OCI-LY7 (cell line): Measurements from ENCODE around the gene SLC22A1. TPM values are rescaled to one million over a fixed set of nuclear protein-coding genes. Genes with fewer than 3 reads are reported as not detected.

Experiments used
- BruUV-seq: library from RNA; stranded (reverse); fragments of 400-500 nt; replicated peaks from 2 replicates; lab custom pipeline; 2021; lab: Mats Ljungman, UMichigan
- CTCF ChIA-PET: fragments of 300-600 bp; sonication (Branson Sonifier 250); formaldehyde crosslinking; loops from one replicate; lab custom pipeline; 2022; ENCODE audit warnings: antibody characterized with exemption; ENCODE audit not compliant: unreplicated experiment; lab: Charles Lee
- POLR2A ChIA-PET: fragments of 300-600 bp; sonication (Branson Sonifier 250); formaldehyde crosslinking; loops from one replicate; lab custom pipeline; 2022; ENCODE audit warnings: antibody characterized with exemption; lab: Charles Lee
- DNase-seq: peaks from one replicate; pipeline ENCODE4 v3.0.0-alpha.2; 2015; ENCODE audit warnings: low spot score
- H2AFZ ChIP-seq: fragments of 200-600 bp; sonication (generic), shearing (Covaris generic); 2 replicates; pipeline ENCODE4 v1.6.1; 2014; ENCODE audit warnings: mild to moderate bottlenecking, antibody characterized with exemption, low read length, moderate library complexity
- H3K27ac ChIP-seq: fragments of 200-600 bp; sonication (generic); 2 replicates; pipeline ENCODE4 v1.5.1; 2014; ENCODE audit warnings: mixed run types, low read depth, mild to moderate bottlenecking, moderate library complexity, low read length, inconsistent platforms; ENCODE audit not compliant: poor library complexity, severe bottlenecking
- H3K36me3 ChIP-seq: fragments of 200-600 bp; sonication (generic); 2 replicates; pipeline ENCODE4 v1.6.1; 2014; ENCODE audit warnings: mild to moderate bottlenecking, antibody characterized with exemption, low read length, moderate library complexity, mixed read lengths; ENCODE audit not compliant: insufficient read depth
- H3K4me1 ChIP-seq: fragments of 200-600 bp; sonication (generic); 2 replicates; pipeline ENCODE4 v1.5.1; 2014; ENCODE audit warnings: mild to moderate bottlenecking, low read length; ENCODE audit not compliant: insufficient read depth, poor library complexity, severe bottlenecking
- H3K4me2 ChIP-seq: fragments of 200-600 bp; sonication (generic); 2 replicates; pipeline ENCODE4 v1.6.1; 2014; ENCODE audit warnings: mild to moderate bottlenecking, low read length
- H3K4me3 ChIP-seq: fragments of 200-600 bp; sonication (generic); 2 replicates; pipeline ENCODE4 v1.5.1; 2014; ENCODE audit warnings: mild to moderate bottlenecking, low read depth, low read length; ENCODE audit not compliant: poor library complexity, severe bottlenecking
- H3K79me2 ChIP-seq: fragments of 200-600 bp; sonication (generic); 2 replicates; pipeline ENCODE4 v1.6.1; 2016; ENCODE audit warnings: low read depth, mild to moderate bottlenecking, low read length, moderate library complexity, mixed read lengths; ENCODE audit not compliant: insufficient read depth
- H3K9me2 ChIP-seq: fragments of 200-600 bp; sonication (generic); 2 replicates; pipeline ENCODE4 v1.6.1; 2016; ENCODE audit warnings: mild to moderate bottlenecking, low read length, mixed read lengths; ENCODE audit not compliant: insufficient read depth
- H3K9me3 ChIP-seq: fragments of 200-600 bp; sonication (generic); 2 replicates; pipeline ENCODE4 v1.6.1; 2014; ENCODE audit warnings: mild to moderate bottlenecking, mixed run types, low read length, mixed read lengths
- H4K20me1 ChIP-seq: fragments of 200-600 bp; sonication (generic); 2 replicates; pipeline ENCODE4 v1.6.1; 2014; ENCODE audit warnings: mild to moderate bottlenecking, antibody characterized with exemption, low read length, moderate library complexity, mixed read lengths; ENCODE audit not compliant: insufficient read depth
- EZH2phosphoT487 ChIP-seq: fragments of 200-600 bp; sonication (generic); IDR thresholded peaks from 2 replicates; pipeline ENCODE4 v1.6.1; 2018; ENCODE audit warnings: low read depth, borderline replicate concordance, mild to moderate bottlenecking, mixed run types, antibody characterized with exemption, low read length, moderate library complexity, mixed read lengths
- intact Hi-C: fragments of 100-400 bp; cut with micrococcal nuclease; formaldehyde crosslinking; loops from one replicate; pipeline ENCODE4 v1.10.0; 2022; ENCODE audit not compliant: unreplicated experiment
- total RNA-seq, 2 experiments: library from RNA; depleted of rRNA in 1 of 2; stranded (reverse); fragments of >200 nt in 1 of 2; shearing (Covaris generic) in 1 of 2; gene quantifications; 2 replicates each; pipeline ENCODE4 v1.2.3, GENCODE V29; 2014 to 2022
- TF ChIP-seq, protein P1 (sequence below): fragments of 200-600 bp; sonication (generic); conservative IDR thresholded peaks from 2 replicates; pipeline ENCODE4 v1.5.1; 2014; ENCODE audit warnings: mild to moderate bottlenecking, antibody characterized with exemption, low read length, moderate library complexity, mixed read lengths

The SLC22A1 gene
- total RNA-seq, 2 experiments from 2014 or later, result not detected

DNA sequence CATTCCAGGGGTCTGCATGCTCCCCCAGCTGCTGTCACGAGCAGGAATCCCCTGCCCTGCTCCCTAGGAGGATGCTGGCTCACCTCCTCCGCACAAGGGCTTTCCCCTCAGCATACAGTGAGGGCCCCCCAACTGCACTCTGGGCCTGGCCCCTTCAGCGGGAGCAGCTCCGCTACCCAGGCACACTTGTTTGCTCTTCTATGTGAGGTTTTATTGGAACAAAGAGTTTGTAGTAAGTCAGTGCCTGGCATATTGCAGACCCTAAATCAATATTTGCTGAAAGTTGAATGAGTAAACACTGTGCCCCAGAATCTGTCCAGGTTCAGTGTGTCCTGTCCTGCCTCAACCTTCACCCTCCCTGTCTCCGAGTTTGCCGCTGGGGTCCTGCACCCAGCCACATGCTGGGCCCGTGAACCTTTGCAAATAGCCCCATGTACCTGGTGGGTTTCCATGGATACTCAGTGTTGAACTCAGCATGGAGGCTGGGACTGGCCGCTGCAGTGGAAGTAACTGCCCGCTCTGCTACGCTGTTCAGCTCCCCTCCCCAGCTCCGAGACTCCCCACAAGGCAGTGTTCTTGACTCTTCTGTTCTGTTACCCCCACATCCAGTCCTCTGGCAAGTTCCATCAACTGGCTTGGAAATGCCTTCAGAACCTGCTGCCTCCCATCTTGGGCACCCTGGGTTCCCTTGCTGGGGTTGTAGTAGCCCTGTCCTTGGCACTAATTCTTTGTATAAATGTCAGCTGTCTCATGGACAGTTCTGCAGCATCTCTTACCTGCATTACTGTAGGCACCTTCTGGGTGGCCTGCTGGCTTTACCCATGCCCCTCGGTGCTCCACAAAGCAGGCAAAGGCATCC is 15.7 kb downstream of the SLC22A1 start:
- intact Hi-C loops, result loop anchor here (5.0 kb wide), 1 partner anchor 395 kb away; no protein-coding TSS in a partner anchor
- Histone ChIP-seq H2AFZ (no peak overlapping the region), H3K9me2 (no peaks in the 10 kb centered on the region), H3K27ac (no peak overlapping the region), H3K4me1 (no peaks in the 10 kb centered on the region), H3K36me3 (no peaks in the 10 kb centered on the region), H3K9me3 (no peaks in the 10 kb centered on the region), H4K20me1 (no peaks in the 10 kb centered on the region), H3K4me3 (no peak overlapping the region), H3K4me2 (no peak overlapping the region), H3K79me2 (no peaks in the 10 kb centered on the region)
- no TSS peak for BruUV-seq
- POLR2A ChIA-PET, result no interaction called here
- CTCF ChIA-PET, result no interaction called here
- TF ChIP-seq, protein P1, sequence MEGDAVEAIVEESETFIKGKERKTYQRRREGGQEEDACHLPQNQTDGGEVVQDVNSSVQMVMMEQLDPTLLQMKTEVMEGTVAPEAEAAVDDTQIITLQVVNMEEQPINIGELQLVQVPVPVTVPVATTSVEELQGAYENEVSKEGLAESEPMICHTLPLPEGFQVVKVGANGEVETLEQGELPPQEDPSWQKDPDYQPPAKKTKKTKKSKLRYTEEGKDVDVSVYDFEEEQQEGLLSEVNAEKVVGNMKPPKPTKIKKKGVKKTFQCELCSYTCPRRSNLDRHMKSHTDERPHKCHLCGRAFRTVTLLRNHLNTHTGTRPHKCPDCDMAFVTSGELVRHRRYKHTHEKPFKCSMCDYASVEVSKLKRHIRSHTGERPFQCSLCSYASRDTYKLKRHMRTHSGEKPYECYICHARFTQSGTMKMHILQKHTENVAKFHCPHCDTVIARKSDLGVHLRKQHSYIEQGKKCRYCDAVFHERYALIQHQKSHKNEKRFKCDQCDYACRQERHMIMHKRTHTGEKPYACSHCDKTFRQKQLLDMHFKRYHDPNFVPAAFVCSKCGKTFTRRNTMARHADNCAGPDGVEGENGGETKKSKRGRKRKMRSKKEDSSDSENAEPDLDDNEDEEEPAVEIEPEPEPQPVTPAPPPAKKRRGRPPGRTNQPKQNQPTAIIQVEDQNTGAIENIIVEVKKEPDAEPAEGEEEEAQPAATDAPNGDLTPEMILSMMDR, result no peak
- TF ChIP-seq EZH2phosphoT487, result no peak
- no peak for DNase-seq

DNA sequence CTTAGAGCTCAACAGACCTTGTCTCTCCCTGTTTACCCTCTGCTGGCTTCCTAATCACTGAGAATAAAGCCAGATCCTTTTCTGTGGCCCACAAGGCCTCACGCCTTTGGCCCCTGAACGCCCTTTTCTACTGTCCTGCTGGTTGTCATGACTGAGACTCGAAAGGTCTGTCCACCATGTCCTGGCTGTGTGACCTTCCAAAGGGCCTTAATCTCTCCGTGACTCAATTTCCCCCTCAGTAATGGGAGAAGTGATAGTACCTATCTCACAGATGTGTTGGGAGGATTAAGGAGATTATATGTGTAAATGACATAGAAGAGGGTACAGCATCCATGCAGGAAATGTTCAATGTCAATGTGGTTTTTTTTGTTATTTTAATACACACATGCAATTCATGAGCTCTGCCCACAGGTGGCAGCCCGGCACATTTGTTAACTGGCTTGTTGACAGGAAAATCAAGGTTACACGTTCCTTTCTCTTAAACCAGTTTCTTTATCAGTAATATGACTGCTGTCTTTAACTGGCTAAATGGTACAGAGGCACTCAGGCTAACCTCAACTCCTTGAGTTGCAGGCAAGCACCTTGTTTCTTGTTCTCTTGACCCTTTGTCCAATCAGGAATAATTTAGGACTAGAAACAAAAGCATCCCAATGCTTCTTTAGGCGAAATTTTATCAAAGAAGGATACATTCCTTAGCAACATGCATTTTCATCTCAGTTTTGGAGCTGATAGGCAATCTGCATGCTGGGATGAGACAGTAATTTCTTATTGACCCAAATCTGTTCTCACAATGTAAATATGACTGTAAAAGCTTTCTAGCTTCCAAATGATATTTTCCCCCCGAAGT is 16.6 kb downstream of the SLC22A1 start:
- intact Hi-C loops, result loop anchor here (1.0 to 5.0 kb wide), 2 partner anchors 318 to 394 kb away; no protein-coding TSS in a partner anchor
- Histone ChIP-seq H3K27ac (no peak overlapping the region), H3K4me2 (no peak overlapping the region), H2AFZ (peak overlapping the region; percentile 40; the same call in 1 of the 2 replicates), H3K79me2 (no peaks in the 10 kb centered on the region), H3K9me2 (no peaks in the 10 kb centered on the region), H3K36me3 (no peaks in the 10 kb centered on the region), H3K4me3 (no peak overlapping the region), H4K20me1 (no peaks in the 10 kb centered on the region), H3K4me1 (no peaks in the 10 kb centered on the region), H3K9me3 (no peaks in the 10 kb centered on the region)
- TF ChIP-seq EZH2phosphoT487, result no peak
- TF ChIP-seq, protein P1, result peak; percentile 89
- no TSS peak for BruUV-seq
- ChIA-PET CTCF (interaction anchor here (0.6 kb wide), 1 partner anchor 47 kb away, joined by 3 read pairs; no protein-coding TSS in a partner anchor), POLR2A (interaction anchor here (1.0 kb wide), 1 partner anchor 12 kb away, joined by 3 read pairs; no protein-coding TSS in a partner anchor)
- DNase-seq, result peak; percentile 62
